Measurements from ENCODE around the gene SLCO3A1. TPM values are rescaled to one million over a fixed set of nuclear protein-coding genes. Genes with fewer than 3 reads are reported as not detected.

The SLCO3A1 gene
- total RNA-seq, 3 donors from 2014 or later: 8.5 to 14.1 (median 13.6) TPM

- H3K27ac ChIP-seq: no peak overlapping the region
- no peaks in the 10 kb centered on the region for H3K36me3 ChIP-seq
- H3K9me3 ChIP-seq: no peaks in the 10 kb centered on the region
- H3K27me3 ChIP-seq: no peaks in the 10 kb centered on the region
- no peak for TF ChIP-seq POLR2A (IDR thresholded peaks at IDR 0.05)
- TF ChIP-seq POLR2AphosphoS5 (IDR thresholded peaks at IDR 0.05): no peak
- TF ChIP-seq, protein P1, sequence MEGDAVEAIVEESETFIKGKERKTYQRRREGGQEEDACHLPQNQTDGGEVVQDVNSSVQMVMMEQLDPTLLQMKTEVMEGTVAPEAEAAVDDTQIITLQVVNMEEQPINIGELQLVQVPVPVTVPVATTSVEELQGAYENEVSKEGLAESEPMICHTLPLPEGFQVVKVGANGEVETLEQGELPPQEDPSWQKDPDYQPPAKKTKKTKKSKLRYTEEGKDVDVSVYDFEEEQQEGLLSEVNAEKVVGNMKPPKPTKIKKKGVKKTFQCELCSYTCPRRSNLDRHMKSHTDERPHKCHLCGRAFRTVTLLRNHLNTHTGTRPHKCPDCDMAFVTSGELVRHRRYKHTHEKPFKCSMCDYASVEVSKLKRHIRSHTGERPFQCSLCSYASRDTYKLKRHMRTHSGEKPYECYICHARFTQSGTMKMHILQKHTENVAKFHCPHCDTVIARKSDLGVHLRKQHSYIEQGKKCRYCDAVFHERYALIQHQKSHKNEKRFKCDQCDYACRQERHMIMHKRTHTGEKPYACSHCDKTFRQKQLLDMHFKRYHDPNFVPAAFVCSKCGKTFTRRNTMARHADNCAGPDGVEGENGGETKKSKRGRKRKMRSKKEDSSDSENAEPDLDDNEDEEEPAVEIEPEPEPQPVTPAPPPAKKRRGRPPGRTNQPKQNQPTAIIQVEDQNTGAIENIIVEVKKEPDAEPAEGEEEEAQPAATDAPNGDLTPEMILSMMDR (IDR thresholded peaks at IDR 0.05): no peak
- no peak for DNase-seq (ENCODE audit: low spot score in 2 of 2)
- no peak overlapping the region for H3K4me3 ChIP-seq
- intact Hi-C loops (cut with DNase I; ENCODE audit: low total_unique reads): no loop called here
- H3K4me1 ChIP-seq: peaks cover under 1 to 3% of the 10 kb centered on the region in 2 donors
These were observed 7.0 kb downstream of the SLCO3A1 start for GRCh38 chr15:91860498-91860897.

DNA sequence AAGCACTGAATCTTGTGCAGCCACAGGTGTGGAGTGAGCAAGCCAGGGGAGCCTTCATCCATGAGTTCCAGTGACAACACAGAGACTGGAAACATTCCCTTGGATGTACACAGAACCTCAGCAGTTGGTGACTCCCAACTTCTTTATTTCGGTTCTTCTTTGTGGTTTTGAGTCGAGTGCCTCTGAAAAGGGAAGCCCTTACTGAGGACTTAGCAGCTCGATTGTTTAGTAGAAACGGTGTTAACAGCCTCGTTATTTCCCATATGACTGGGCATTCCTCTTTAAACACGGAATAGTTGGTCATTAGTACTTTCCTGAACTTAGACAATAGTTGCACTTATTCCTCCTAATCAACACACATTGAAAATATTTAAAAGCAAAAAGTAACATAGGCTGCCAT, 7.7 kb downstream of the SLCO3A1 start:
- TF ChIP-seq, protein P1 (IDR thresholded peaks at IDR 0.05): no peak
- H3K9me3 ChIP-seq: no peaks in the 10 kb centered on the region
- DNase-seq (ENCODE audit: low spot score in 2 of 2): no peak
- H3K4me3 ChIP-seq: no peak overlapping the region
- H3K4me1 ChIP-seq: peaks cover 7% of the 10 kb centered on the region in 2 donors
- no peak overlapping the region for H3K27ac ChIP-seq
- H3K27me3 ChIP-seq: no peaks in the 10 kb centered on the region
- intact Hi-C loops (cut with DNase I; ENCODE audit: low total_unique reads): no loop called here
- no peaks in the 10 kb centered on the region for H3K36me3 ChIP-seq

GRCh38 chr15:91862891-91863504, 9.5 kb downstream of the SLCO3A1 start:
- peak overlapping the region in 1 of 2 donors; percentile 19 for H3K27ac ChIP-seq
- no peaks in the 10 kb centered on the region for H3K27me3 ChIP-seq
- no peaks in the 10 kb centered on the region for H3K9me3 ChIP-seq
- DNase-seq (ENCODE audit: low spot score in 2 of 2): no peak
- H3K4me3 ChIP-seq: no peak overlapping the region
- intact Hi-C loops (cut with DNase I; ENCODE audit: low total_unique reads): no loop called here
- TF ChIP-seq POLR2AphosphoS5 (IDR thresholded peaks at IDR 0.05): no peak
- TF ChIP-seq, protein P1 (IDR thresholded peaks at IDR 0.05): no peak
- TF ChIP-seq POLR2A (IDR thresholded peaks at IDR 0.05): no peak
- no peaks in the 10 kb centered on the region for H3K36me3 ChIP-seq
- H3K4me1 ChIP-seq: peaks cover 6 to 17% of the 10 kb centered on the region in 2 donors

DNA sequence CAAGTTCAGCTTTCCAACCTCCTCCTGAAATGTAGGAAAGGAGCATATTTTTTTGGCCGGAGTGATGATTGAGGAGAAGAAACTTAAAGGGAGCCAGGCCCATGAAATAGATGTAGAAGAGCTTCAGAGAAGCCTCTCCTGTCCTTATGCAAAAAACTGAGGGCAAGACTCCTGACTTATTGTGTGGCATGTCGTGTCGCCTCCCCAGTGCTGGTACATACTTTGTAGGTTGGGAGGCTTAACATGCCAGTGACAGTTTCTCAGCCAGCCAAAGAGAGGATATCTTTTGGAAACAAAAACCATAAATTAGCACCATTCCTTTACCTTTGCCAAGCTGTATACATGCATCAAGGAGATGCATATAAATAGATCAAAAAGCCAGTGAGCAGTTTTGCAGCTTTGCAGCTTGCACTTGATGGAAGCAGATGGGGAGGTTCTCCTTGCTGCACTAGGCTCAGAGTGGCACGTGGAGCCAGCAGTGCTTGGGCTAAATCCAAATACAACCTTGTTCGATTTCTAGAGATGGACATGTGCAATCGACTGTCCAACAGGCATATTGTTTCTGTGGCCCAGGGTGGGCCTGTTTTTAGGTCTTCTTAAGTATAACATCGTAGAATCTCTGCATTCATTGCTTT, 10.2 kb downstream of the SLCO3A1 start:
- H3K27me3 ChIP-seq: no peaks in the 10 kb centered on the region
- H3K36me3 ChIP-seq: no peaks in the 10 kb centered on the region
- peaks cover 7 to 17% of the 10 kb centered on the region in 2 donors for H3K4me1 ChIP-seq
- no peak overlapping the region for H3K4me3 ChIP-seq
- H3K9me3 ChIP-seq: no peaks in the 10 kb centered on the region
- TF ChIP-seq, protein P1 (IDR thresholded peaks at IDR 0.05): no peak
- no peak for DNase-seq (ENCODE audit: low spot score in 2 of 2)
- intact Hi-C loops (cut with DNase I; ENCODE audit: low total_unique reads): no loop called here
- H3K27ac ChIP-seq: no peak overlapping the region

DNA sequence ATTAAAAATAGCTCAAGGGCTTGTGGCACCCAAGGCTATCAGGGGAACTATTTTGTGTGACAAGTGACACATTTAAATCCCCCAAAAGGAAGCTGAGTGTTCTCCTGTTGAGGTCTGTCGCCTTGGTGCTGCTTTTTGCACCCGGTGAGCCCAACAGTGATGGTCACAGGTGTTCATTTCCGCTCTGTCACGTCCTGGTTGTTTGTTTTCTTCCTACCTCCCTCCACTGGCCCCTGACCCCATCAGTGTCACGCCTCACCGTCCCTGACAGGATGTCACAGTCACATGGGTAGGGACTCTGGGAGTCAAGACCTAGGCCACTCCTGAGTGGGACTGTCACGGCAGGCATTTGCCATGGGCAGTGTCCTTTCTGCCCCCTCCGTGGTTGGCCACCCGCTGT, 11.2 kb downstream of the SLCO3A1 start:
- H3K4me3 ChIP-seq: no peak overlapping the region
- peaks cover 7 to 17% of the 10 kb centered on the region in 2 donors for H3K4me1 ChIP-seq
- H3K9me3 ChIP-seq: no peaks in the 10 kb centered on the region
- H3K27me3 ChIP-seq: no peaks in the 10 kb centered on the region
- intact Hi-C loops (cut with DNase I; ENCODE audit: low total_unique reads): no loop called here
- H3K36me3 ChIP-seq: no peaks in the 10 kb centered on the region
- TF ChIP-seq, protein P1 (IDR thresholded peaks at IDR 0.05): no peak
- no peak for TF ChIP-seq POLR2A (IDR thresholded peaks at IDR 0.05)
- no peak for TF ChIP-seq POLR2AphosphoS5 (IDR thresholded peaks at IDR 0.05)
- H3K27ac ChIP-seq: peak overlapping the region; percentile 87 to 92
- DNase-seq (ENCODE audit: low spot score in 2 of 2): no peak
